ENCODE measurements around the gene BNIP5. TPM values are rescaled to one million over a fixed set of nuclear protein-coding genes. Genes with fewer than 3 reads are reported as not detected.

Gene BNIP5
- total RNA-seq, 1 donor from 2014 or later: not detected

DNA sequence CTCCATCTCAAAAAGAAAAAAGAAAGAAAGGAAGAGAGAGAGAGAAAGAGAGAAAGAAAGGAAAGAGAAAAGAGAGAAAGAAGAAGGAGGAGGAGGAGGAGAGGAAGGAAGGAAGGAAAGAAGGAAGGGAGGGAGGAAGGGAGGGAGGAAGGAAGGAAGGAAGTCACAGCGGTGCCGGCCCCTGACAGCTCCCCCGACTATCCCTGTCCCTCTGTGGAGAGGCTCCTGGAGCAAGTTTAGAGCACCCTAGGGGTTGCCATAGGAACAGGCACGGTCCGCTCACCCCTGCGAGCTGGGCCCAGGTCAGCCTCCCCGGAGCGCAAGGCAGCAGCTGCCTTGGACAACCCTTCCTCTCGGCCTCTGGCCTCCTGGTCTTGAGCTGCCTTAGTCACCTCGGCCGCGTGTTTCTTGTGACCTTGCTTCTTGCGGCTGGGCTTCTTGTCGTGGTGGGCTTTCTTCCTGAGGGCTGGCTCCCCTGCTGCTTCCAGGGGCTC lies 6.8 kb downstream of the BNIP5 start:
- peaks cover 51% of the 10 kb centered on the region for H3K27me3 Mint-ChIP-seq (ENCODE audit: low read depth)
- H3K4me1 Mint-ChIP-seq (ENCODE audit: low read depth): peaks cover 3% of the 10 kb centered on the region
- no peak overlapping the region for H3K27ac Mint-ChIP-seq (ENCODE audit: unreplicated experiment)
- no peak for DNase-seq (ENCODE audit: low spot score)
- no peak overlapping the region for H3K4me3 Mint-ChIP-seq (ENCODE audit: unreplicated experiment)
- TF ChIP-seq, protein P1, sequence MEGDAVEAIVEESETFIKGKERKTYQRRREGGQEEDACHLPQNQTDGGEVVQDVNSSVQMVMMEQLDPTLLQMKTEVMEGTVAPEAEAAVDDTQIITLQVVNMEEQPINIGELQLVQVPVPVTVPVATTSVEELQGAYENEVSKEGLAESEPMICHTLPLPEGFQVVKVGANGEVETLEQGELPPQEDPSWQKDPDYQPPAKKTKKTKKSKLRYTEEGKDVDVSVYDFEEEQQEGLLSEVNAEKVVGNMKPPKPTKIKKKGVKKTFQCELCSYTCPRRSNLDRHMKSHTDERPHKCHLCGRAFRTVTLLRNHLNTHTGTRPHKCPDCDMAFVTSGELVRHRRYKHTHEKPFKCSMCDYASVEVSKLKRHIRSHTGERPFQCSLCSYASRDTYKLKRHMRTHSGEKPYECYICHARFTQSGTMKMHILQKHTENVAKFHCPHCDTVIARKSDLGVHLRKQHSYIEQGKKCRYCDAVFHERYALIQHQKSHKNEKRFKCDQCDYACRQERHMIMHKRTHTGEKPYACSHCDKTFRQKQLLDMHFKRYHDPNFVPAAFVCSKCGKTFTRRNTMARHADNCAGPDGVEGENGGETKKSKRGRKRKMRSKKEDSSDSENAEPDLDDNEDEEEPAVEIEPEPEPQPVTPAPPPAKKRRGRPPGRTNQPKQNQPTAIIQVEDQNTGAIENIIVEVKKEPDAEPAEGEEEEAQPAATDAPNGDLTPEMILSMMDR (IDR thresholded peaks at IDR 0.05): no peak
- no peaks in the 10 kb centered on the region for H3K36me3 Mint-ChIP-seq (ENCODE audit: low read depth)
- no peaks in the 10 kb centered on the region for H3K9me3 Mint-ChIP-seq (ENCODE audit: low read depth)

DNA sequence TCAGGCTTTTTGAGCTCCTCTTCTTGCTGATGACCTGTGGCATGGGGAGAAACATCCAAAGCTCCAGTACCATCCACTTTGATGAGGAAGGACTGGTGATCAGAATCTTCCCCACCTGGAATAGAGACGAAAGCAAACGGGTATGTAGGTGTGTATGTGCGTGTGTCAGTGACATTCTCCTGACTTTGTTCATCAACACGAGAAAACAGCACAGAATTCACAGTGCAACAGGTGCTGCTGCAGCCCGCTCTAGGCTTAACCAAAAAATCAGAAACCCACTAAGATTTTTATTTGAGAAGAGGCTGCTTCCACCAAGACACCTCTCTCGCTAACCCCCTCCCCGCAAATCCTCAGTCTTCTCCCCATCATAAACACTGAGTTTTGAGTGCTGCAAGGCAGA lies 8.1 kb downstream of the BNIP5 start:
- TF ChIP-seq, protein P1 (IDR thresholded peaks at IDR 0.05): no peak
- Mint-ChIP-seq H3K27me3 (ENCODE audit: low read depth) (peaks cover 38% of the 10 kb centered on the region), H3K36me3 (ENCODE audit: low read depth) (no peaks in the 10 kb centered on the region), H3K27ac (ENCODE audit: unreplicated experiment) (no peak overlapping the region), H3K4me3 (ENCODE audit: unreplicated experiment) (no peak overlapping the region), H3K4me1 (ENCODE audit: low read depth) (no peaks in the 10 kb centered on the region), H3K9me3 (ENCODE audit: low read depth) (no peaks in the 10 kb centered on the region)
- DNase-seq (ENCODE audit: low spot score): no peak

DNA sequence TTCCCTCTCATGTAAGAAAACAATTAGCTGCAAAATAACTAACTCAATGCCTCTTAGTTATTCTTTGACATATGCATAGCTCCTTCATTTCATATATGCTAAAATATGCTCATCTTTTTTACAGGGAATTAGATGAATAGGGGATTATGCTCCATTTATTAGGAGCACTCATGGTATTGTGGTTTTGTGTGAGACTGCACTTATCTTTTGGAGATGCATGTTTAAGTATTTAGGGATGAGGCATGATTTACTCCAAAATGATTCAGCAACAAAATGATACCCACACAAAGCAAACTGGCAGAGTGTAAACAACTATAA lies 8.8 kb downstream of the BNIP5 start:
- Mint-ChIP-seq H3K27ac (ENCODE audit: unreplicated experiment) (no peak overlapping the region), H3K27me3 (ENCODE audit: low read depth) (peaks cover 35% of the 10 kb centered on the region), H3K36me3 (ENCODE audit: low read depth) (no peaks in the 10 kb centered on the region), H3K4me1 (ENCODE audit: low read depth) (no peaks in the 10 kb centered on the region), H3K9me3 (ENCODE audit: low read depth) (no peaks in the 10 kb centered on the region), H3K4me3 (ENCODE audit: unreplicated experiment) (no peak overlapping the region)
- DNase-seq (ENCODE audit: low spot score): no peak
- TF ChIP-seq, protein P1 (IDR thresholded peaks at IDR 0.05): no peak

DNA sequence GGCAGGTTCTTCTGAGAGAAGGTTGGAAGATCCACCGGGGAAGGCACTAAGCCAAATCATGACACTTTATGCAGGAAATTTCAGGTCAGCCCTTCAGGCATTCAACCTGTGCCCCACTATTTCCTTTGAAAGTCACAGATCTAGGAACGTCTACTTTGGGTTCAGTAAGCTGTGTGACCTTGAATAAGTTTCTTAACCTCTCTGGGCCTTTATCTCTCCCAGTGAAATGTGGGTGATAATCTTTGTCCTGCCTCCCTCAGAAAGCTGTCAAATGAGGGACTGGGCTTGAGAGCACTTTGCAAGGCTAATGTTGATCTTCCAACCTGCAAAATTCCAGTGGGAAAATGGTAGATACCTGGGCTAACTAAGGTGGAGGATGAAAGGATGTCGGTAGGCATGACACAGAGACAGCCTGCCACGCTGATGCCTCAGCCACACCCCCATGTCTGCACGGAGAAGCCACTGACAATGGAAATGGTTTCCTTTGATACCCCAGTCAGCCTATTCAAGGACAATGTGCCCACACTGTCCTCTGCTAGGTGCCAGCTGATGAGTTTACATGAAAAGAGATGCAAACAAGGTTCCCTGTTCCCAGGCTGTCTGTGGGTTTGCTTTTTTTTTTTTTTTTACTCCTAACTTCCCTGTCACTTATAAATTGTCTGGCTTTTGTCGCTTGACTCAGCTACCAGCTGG lies 9.3 kb downstream of the BNIP5 start:
- TF ChIP-seq, protein P1 (IDR thresholded peaks at IDR 0.05): no peak
- no peak overlapping the region for H3K27ac Mint-ChIP-seq (ENCODE audit: unreplicated experiment)
- no peak for DNase-seq (ENCODE audit: low spot score)
- H3K4me3 Mint-ChIP-seq (ENCODE audit: unreplicated experiment): no peak overlapping the region
- H3K9me3 Mint-ChIP-seq (ENCODE audit: low read depth): no peaks in the 10 kb centered on the region
- H3K27me3 Mint-ChIP-seq (ENCODE audit: low read depth): peaks cover 32% of the 10 kb centered on the region
- H3K36me3 Mint-ChIP-seq (ENCODE audit: low read depth): no peaks in the 10 kb centered on the region
- H3K4me1 Mint-ChIP-seq (ENCODE audit: low read depth): no peaks in the 10 kb centered on the region

DNA sequence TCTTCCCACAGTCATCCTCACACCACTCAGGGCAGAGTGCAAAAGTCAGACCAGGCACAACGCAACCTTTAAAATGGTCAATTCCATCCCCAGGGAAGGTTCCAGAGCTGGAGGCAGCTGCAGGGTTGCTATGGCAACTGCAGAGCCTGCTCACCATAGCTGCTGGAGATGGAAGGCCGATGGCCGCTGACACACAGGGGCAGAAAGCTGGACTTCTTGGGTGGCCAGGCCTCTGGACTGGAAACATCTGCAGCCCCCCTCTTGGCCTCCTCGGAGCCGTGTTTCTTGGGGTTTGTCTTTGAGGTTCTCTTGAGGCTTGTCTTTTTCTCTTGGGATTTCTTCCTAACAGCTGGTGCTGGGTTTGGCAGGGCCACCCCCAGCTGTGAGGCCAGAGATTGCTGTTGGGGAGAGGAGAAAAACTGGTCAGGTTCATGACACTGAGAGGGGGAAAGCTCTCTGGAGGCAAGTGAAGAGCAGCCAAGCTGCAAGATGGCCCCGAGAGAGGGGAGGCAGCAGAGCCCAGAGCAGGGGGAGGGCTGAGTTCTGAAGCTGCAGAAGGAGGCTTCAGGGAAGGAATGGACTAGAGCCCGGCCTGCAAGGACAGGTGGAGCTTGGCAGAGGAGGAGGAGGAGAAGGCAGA lies 10.2 kb downstream of the BNIP5 start:
- TF ChIP-seq, protein P1 (IDR thresholded peaks at IDR 0.05): no peak
- no peaks in the 10 kb centered on the region for H3K36me3 Mint-ChIP-seq (ENCODE audit: low read depth)
- H3K27ac Mint-ChIP-seq (ENCODE audit: unreplicated experiment): no peak overlapping the region
- H3K4me3 Mint-ChIP-seq (ENCODE audit: unreplicated experiment): no peak overlapping the region
- peaks cover 26% of the 10 kb centered on the region for H3K27me3 Mint-ChIP-seq (ENCODE audit: low read depth)
- DNase-seq (ENCODE audit: low spot score): no peak
- H3K4me1 Mint-ChIP-seq (ENCODE audit: low read depth): no peaks in the 10 kb centered on the region
- H3K9me3 Mint-ChIP-seq (ENCODE audit: low read depth): no peaks in the 10 kb centered on the region
